Activated CD8-positive, alpha-beta memory T cell treated with anti-CD3 and anti-CD28 coated beads, Interleukin-2, amount 50 U/mL, for 48 hours (primary cell): Measurements from ENCODE around the gene TIAM1.
"Not testable (repeated sequence)": the region's sequence is repeated elsewhere in the genome, so short reads cannot be mapped to it uniquely, and the experiment has no call there.

Experiments
- DNase-seq: peaks from one replicate; pipeline ENCODE4 v3.0.0-alpha.2; 2020

The TIAM1 gene

GRCh38 chr21:31248598-31248997, 95.5 kb downstream of the TIAM1 start:
- no peak for DNase-seq

- no peak for DNase-seq
Measured at GRCh38 chr21:31243611-31244010, 100.5 kb downstream of the TIAM1 start.

- DNase-seq = no peak
Measured at GRCh38 chr21:31236528-31236927, 107.5 kb downstream of the TIAM1 start.

GRCh38 chr21:31235671-31236450, 108.2 kb downstream of the TIAM1 start:
- DNase-seq = no peak

- DNase-seq = no peak
Measured at GRCh38 chr21:31234936-31235335, 109.1 kb downstream of the TIAM1 start.

GRCh38 chr21:31233711-31234110, 110.3 kb downstream of the TIAM1 start:
- DNase-seq = no peak

GRCh38 chr21:31232344-31232743, 111.7 kb downstream of the TIAM1 start:
- DNase-seq = no peak

- no peak for DNase-seq
Measured at GRCh38 chr21:31230937-31231336, 113.1 kb downstream of the TIAM1 start.

GRCh38 chr21:31228723-31229122, 115.3 kb downstream of the TIAM1 start:
- not testable (repeated sequence) for DNase-seq

GRCh38 chr21:31225713-31226112, 118.3 kb downstream of the TIAM1 start:
- DNase-seq = no peak

- no peak for DNase-seq
Measured at GRCh38 chr21:31222142-31222541, 121.9 kb downstream of the TIAM1 start.

GRCh38 chr21:31221043-31221442, 123.0 kb downstream of the TIAM1 start:
- no peak for DNase-seq

GRCh38 chr21:31220575-31220974, 123.5 kb downstream of the TIAM1 start:
- no peak for DNase-seq

- DNase-seq = no peak
Measured at GRCh38 chr21:31218830-31219608, 125.0 kb downstream of the TIAM1 start.

GRCh38 chr21:31216206-31216605, 127.9 kb downstream of the TIAM1 start:
- DNase-seq = no peak

- no peak for DNase-seq
Measured at GRCh38 chr21:31213787-31214186, 130.3 kb downstream of the TIAM1 start.

- no peak for DNase-seq
Measured at GRCh38 chr21:31211836-31212235, 132.2 kb downstream of the TIAM1 start.

- no peak for DNase-seq
Measured at GRCh38 chr21:31205412-31205811, 138.6 kb downstream of the TIAM1 start.

- no peak for DNase-seq
Measured at GRCh38 chr21:31204801-31205200, 139.3 kb downstream of the TIAM1 start.

- no peak for DNase-seq
Measured at GRCh38 chr21:31203431-31204054, 140.5 kb downstream of the TIAM1 start.

GRCh38 chr21:31201548-31201947, 142.5 kb downstream of the TIAM1 start:
- DNase-seq = no peak

- no peak for DNase-seq
Measured at GRCh38 chr21:31201144-31201543, 142.9 kb downstream of the TIAM1 start.

- DNase-seq = no peak
Measured at GRCh38 chr21:31198575-31198974, 145.5 kb downstream of the TIAM1 start.

- DNase-seq = no peak
Measured at GRCh38 chr21:31196724-31197123, 147.3 kb downstream of the TIAM1 start.
